GM12878 (cell line): ENCODE measurements around the gene KIRREL1. TPM values are rescaled to one million over a fixed set of nuclear protein-coding genes. Genes with fewer than 3 reads are reported as not detected.

Experiments used
- ATAC-seq: fragments of 200-7000 bp; cut with Tn5 transposase; 3 replicates; pipeline ENCODE4 v1.9.1; 2020; ENCODE audit warnings: mild to moderate bottlenecking, moderate library complexity
- BruUV-seq: library from RNA; stranded (reverse); fragments of 400-500 nt; replicated peaks from 2 replicates; lab custom pipeline; 2021; lab: Mats Ljungman, UMichigan
- CTCF ChIA-PET: fragments of 300-600 bp; sonication (Branson Sonifier 250); formaldehyde crosslinking; extraction: SDS; loops from one replicate; lab custom pipeline; 2021; ENCODE audit warnings: inconsistent platforms; lab: Yijun Ruan, JAX
- POLR2A ChIA-PET: fragments of 350-600 bp; formaldehyde crosslinking; extraction: SDS; loops from one replicate; lab custom pipeline; 2021; ENCODE audit warnings: inconsistent platforms; lab: Charles Lee
- RAD21 ChIA-PET: fragments of 300-600 bp; sonication (Branson Sonifier 250); formaldehyde crosslinking; loops from one replicate; lab custom pipeline; 2023; ENCODE audit warnings: antibody characterized with exemption; ENCODE audit not compliant: unreplicated experiment; lab: Charles Lee
- SMC1A ChIA-PET: fragments of 300-600 bp; sonication (Branson Sonifier 250); formaldehyde crosslinking; loops from one replicate; lab custom pipeline; 2023; ENCODE audit not compliant: unreplicated experiment, uncharacterized antibody; lab: Charles Lee
- DNase-seq: peaks from one replicate; pipeline ENCODE4 v3.0.0-alpha.2; 2011; ENCODE audit warnings: low read depth, low spot score
- FAIRE-seq: peaks from 3 replicates; lab custom pipeline; 2011; peaks lifted over from hg19 to GRCh38; lab: Jason Lieb, UNC
- H2AFZ ChIP-seq: 2 replicates; pipeline ENCODE4 v1.6.0; 2011; ENCODE audit warnings: low read depth, low read length, control low read depth; ENCODE audit not compliant: control insufficient read depth
- H3K27ac ChIP-seq: 2 replicates; pipeline ENCODE4 v1.5.1; 2011; ENCODE audit warnings: control low read depth; ENCODE audit not compliant: control insufficient read depth, insufficient read depth
- H3K27me3 ChIP-seq, 2 experiments: replicated peaks in 1 of 2; 2 replicates each; pipeline versions ENCODE4 v1.6.0 to v1.6.1; 2011; ENCODE audit warnings: low read length in 1 of 2; ENCODE audit not compliant: control insufficient read depth in 2 of 2, insufficient read depth in 2 of 2
- H3K36me3 ChIP-seq, 2 experiments: 2 replicates each; pipeline ENCODE4 v1.5.1; 2011; ENCODE audit warnings: low read length in 1 of 2; ENCODE audit not compliant: control insufficient read depth in 2 of 2, insufficient read depth in 2 of 2
- H3K4me1 ChIP-seq: 2 replicates; pipeline ENCODE4 v1.6.1; 2011; ENCODE audit warnings: mild to moderate bottlenecking, low read length, moderate library complexity, mixed read lengths; ENCODE audit not compliant: control insufficient read depth, insufficient read depth
- H3K4me2 ChIP-seq: 2 replicates; pipeline ENCODE4 v1.6.0; 2011; ENCODE audit warnings: control low read depth; ENCODE audit not compliant: control insufficient read depth, insufficient read depth
- H3K4me3 ChIP-seq: fragments of 200-600 bp; sonication (generic); 2 replicates; pipeline ENCODE4 v1.5.1; 2016
- H3K79me2 ChIP-seq: 2 replicates; pipeline ENCODE4 v1.6.0; 2011; ENCODE audit warnings: low read length; ENCODE audit not compliant: control insufficient read depth, insufficient read depth
- H3K9ac ChIP-seq: 2 replicates; pipeline ENCODE4 v1.8.0; 2011; ENCODE audit warnings: low read length, control low read depth, mixed read lengths; ENCODE audit not compliant: control insufficient read depth, insufficient read depth
- H3K9me3 ChIP-seq: replicated peaks from 3 replicates; pipeline ENCODE4 v1.5.1; 2011; ENCODE audit warnings: mild to moderate bottlenecking, low read length; ENCODE audit not compliant: control insufficient read depth, insufficient read depth
- H4K20me1 ChIP-seq: 2 replicates; pipeline ENCODE4 v1.6.0; 2011; ENCODE audit not compliant: control insufficient read depth, insufficient read depth
- E2F4 ChIP-seq: IDR thresholded peaks from 2 replicates; pipeline ENCODE4 v1.6.1; 2012; ENCODE audit warnings: low read depth, low read length, improper control_type of control experiment
- IKZF1 ChIP-seq: fragments of 450-650 bp; conservative IDR thresholded peaks from 2 replicates; pipeline ENCODE4 v1.6.1; 2017; ENCODE audit warnings: antibody characterized with exemption, mild to moderate bottlenecking
- MEF2B ChIP-seq: fragments of 450-650 bp; IDR thresholded peaks from 2 replicates; pipeline ENCODE4 v1.6.1; 2018; ENCODE audit warnings: mild to moderate bottlenecking, moderate library complexity; ENCODE audit not compliant: partially characterized antibody, poor library complexity, severe bottlenecking
- MTA2 ChIP-seq: fragments of 450-650 bp; IDR thresholded peaks from 2 replicates; pipeline ENCODE4 v1.6.1; 2016; ENCODE audit warnings: low read depth, mild to moderate bottlenecking, moderate library complexity
- NR2C1 ChIP-seq: fragments of 450-650 bp; IDR thresholded peaks from 2 replicates; pipeline ENCODE4 v1.6.1; 2017; ENCODE audit warnings: antibody characterized with exemption, mild to moderate bottlenecking, moderate library complexity
- NR2C2 ChIP-seq: IDR thresholded peaks from 2 replicates; pipeline ENCODE4 v1.6.1; 2011; ENCODE audit warnings: borderline replicate concordance, low read depth; ENCODE audit not compliant: control insufficient read depth, insufficient read length
- PAX5 ChIP-seq: IDR thresholded peaks from 2 replicates; pipeline ENCODE4 v1.6.1; 2011; ENCODE audit warnings: low read depth, low read length, borderline replicate concordance
- PBX3 ChIP-seq: IDR thresholded peaks from 2 replicates; pipeline ENCODE4 v1.6.1; 2011; ENCODE audit warnings: mild to moderate bottlenecking, low read depth, low read length, moderate library complexity; ENCODE audit not compliant: insufficient replicate concordance
- PKNOX1 ChIP-seq: fragments of 450-650 bp; IDR thresholded peaks from 2 replicates; pipeline ENCODE4 v1.6.1; 2016; ENCODE audit warnings: mild to moderate bottlenecking
- RAD21 ChIP-seq: IDR thresholded peaks from 2 replicates; pipeline ENCODE4 v1.6.1; 2011; ENCODE audit warnings: mild to moderate bottlenecking, low read depth, low read length, moderate library complexity; ENCODE audit not compliant: insufficient read depth
- RELB ChIP-seq: fragments of 450-650 bp; IDR thresholded peaks from 2 replicates; pipeline ENCODE4 v1.6.1; 2017; ENCODE audit warnings: low read depth, mild to moderate bottlenecking, moderate library complexity
- RFX5 ChIP-seq: IDR thresholded peaks from 2 replicates; pipeline ENCODE4 v1.6.1; 2011; ENCODE audit warnings: low read depth, low read length, improper control_type of control experiment
- SKIL ChIP-seq: fragments of 450-650 bp; IDR thresholded peaks from 2 replicates; pipeline ENCODE4 v1.6.1; 2017; ENCODE audit warnings: mild to moderate bottlenecking, low read depth, inconsistent platforms; ENCODE audit not compliant: poor library complexity, severe bottlenecking
- SMARCA5 ChIP-seq: fragments of 450-650 bp; IDR thresholded peaks from 2 replicates; pipeline ENCODE4 v1.6.1; 2017; ENCODE audit warnings: mild to moderate bottlenecking
- YBX1 ChIP-seq: fragments of 450-650 bp; IDR thresholded peaks from 2 replicates; pipeline ENCODE4 v1.6.1; 2016; ENCODE audit warnings: antibody characterized with exemption
- WGBS: methylation state at CpG from one replicate; pipeline ENCODE4 v1.1.6; 2016; ENCODE audit warnings: low lambda C conversion rate; ENCODE audit not compliant: insufficient replicate concordance, insufficient coverage; ENCODE audit errors: missing lambda C conversion rate; 5-methylcytosine and 5-hydroxymethylcytosine counted together
- in situ Hi-C: fragments of 300-500 bp; cut with MboI; formaldehyde crosslinking; loops from 9 replicates; pipeline ENCODE4 v1.14.3; 2018; ENCODE audit warnings: mixed read lengths
- intact Hi-C: fragments of 100-400 bp; cut with micrococcal nuclease; formaldehyde crosslinking; loops from one replicate; pipeline ENCODE4 v1.14.2; 2022; ENCODE audit not compliant: unreplicated experiment
- polyA plus RNA-seq, 11 experiments: library from polyadenylated mRNA; depleted of rRNA in 4 of 11; unstranded in 6 of 11; stranded (reverse) in 5 of 11; fragments of >200 nt; fragmentation: Nextera tagmentation in 4 of 11; fragmentation: Illumina TruSeq in 1 of 11; extraction: Ambion mirVana in 4 of 11; extraction: Trizol in 1 of 11; gene quantifications; 1 replicate in 1 of 11; 2 replicates in 10 of 11; pipeline versions ENCODE4 v1.2.1 to v1.2.3, GENCODE V29; 2011 to 2016; ENCODE audit warnings: inconsistent platforms in 2 of 11, missing spikeins in 2 of 11, low read depth in 1 of 11
- total RNA-seq, 4 experiments: library from RNA; depleted of rRNA in 3 of 4; stranded (reverse); fragments of >200 nt in 3 of 4; fragmentation: Illumina TruSeq in 1 of 4; extraction: Trizol in 1 of 4; gene quantifications; 2 replicates each; pipeline versions ENCODE4 v1.2.1 to v1.2.3, GENCODE V29; 2013 to 2021

The KIRREL1 gene
- total and polyA plus RNA-seq, 10 of the 15 experiments (the other 5 are each of a cell fraction or from before 2014, with no cell fraction given), result 0.15 TPM; not detected in 9

- TF ChIP-seq PKNOX1, result no peak
- no peak for TF ChIP-seq E2F4
- TF ChIP-seq RFX5, result no peak
- TF ChIP-seq SMARCA5, result no peak
Observed at GRCh38 chr1:158022554-158023312, 29.3 kb downstream of the KIRREL1 start (continued).

- FAIRE-seq, result no peak
- TF ChIP-seq YBX1 (no peak), RELB (no peak), IKZF1 (no peak), NR2C1 (no peak), SMARCA5 (no peak), MTA2 (no peak), PAX5 (no peak), NR2C2 (no peak), RAD21 (no peak), PBX3 (no peak), SKIL (no peak), MEF2B (no peak)
Observed at GRCh38 chr1:158024737-158025136, 31.3 kb downstream of the KIRREL1 start.

More at GRCh38 chr1:158024737-158025136, 31.3 kb downstream of the KIRREL1 start:
- Histone ChIP-seq H4K20me1 (no peaks in the 10 kb centered on the region), H2AFZ (no peak overlapping the region), H3K9me3 (no peaks in the 10 kb centered on the region), H3K27me3 (peaks cover 0 to 2% of the 10 kb centered on the region in 2 experiments; a peak in 1 of 4 replicates), H3K27ac (no peak overlapping the region), H3K4me1 (no peaks in the 10 kb centered on the region), H3K36me3 (no peaks in the 10 kb centered on the region), H3K79me2 (no peaks in the 10 kb centered on the region), H3K4me3 (no peak overlapping the region), H3K4me2 (no peak overlapping the region), H3K9ac (no peak overlapping the region)
- WGBS, result 13% methylated on average over 7 of the region's 7 CpGs
- ATAC-seq, result no peak
- intact Hi-C loops, result no loop called here
- BruUV-seq, result no TSS peak
- DNase-seq, result no peak
- in situ Hi-C loops, result no loop called here
- CTCF ChIA-PET, result no interaction called here
- RAD21 ChIA-PET, result no interaction called here
- POLR2A ChIA-PET, result no interaction called here
- SMC1A ChIA-PET, result no interaction called here
